Sigmoid colon (tissue), 4 donors: Measurements from ENCODE around the gene ADCY7.
A peak's percentile ranks its signal among the peaks of the same experiment; 100 is the strongest.

Experiments used
- CTCF ChIP-seq, 4 experiments: fragments of 450-650 bp in 3 of 4; fragments of 200-600 bp in 1 of 4; IDR thresholded peaks; one replicate each; pipeline ENCODE4 v1.5.1; 2016 to 2019; ENCODE audit warnings: antibody characterized with exemption in 4 of 4, mild to moderate bottlenecking in 3 of 4, moderate library complexity in 2 of 4
- EP300 ChIP-seq, 4 donors: sonication (generic); formaldehyde crosslinking; IDR thresholded peaks; one replicate each; pipeline ENCODE4 v1.6.1; 2017; ENCODE audit warnings: antibody characterized with exemption in 4 of 4
- POLR2A ChIP-seq, 2 donors: fragments of 450-650 bp; IDR thresholded peaks; one replicate each; pipeline ENCODE4 v1.6.1; 2016; ENCODE audit warnings: antibody characterized with exemption in 2 of 2, mild to moderate bottlenecking in 2 of 2, moderate library complexity in 2 of 2
- POLR2AphosphoS5 ChIP-seq, 4 donors: sonication (generic); formaldehyde crosslinking; IDR thresholded peaks; one replicate each; pipeline ENCODE4 v1.6.1; 2017; ENCODE audit warnings: antibody characterized with exemption in 4 of 4

- TF ChIP-seq CTCF (IDR thresholded peaks at IDR 0.05) (peak in 1 of 4 experiments; percentile 36), EP300 (IDR thresholded peaks at IDR 0.05) (no peak), POLR2A (IDR thresholded peaks at IDR 0.05) (no peak), POLR2AphosphoS5 (IDR thresholded peaks at IDR 0.05) (no peak)
These were observed 20.7 kb upstream of the ADCY7 start for GRCh38 chr16:50245417-50246298.
